HepG2 (cell line): Measurements from ENCODE around the gene VRK3. TPM values are rescaled to one million over a fixed set of nuclear protein-coding genes. Genes with fewer than 3 reads are reported as not detected.
A peak's percentile ranks its signal among the peaks of the same experiment; 100 is the strongest.

Source experiments
- HDAC2 ChIP-seq: sonication (generic); formaldehyde crosslinking; IDR thresholded peaks from 2 replicates; pipeline ENCODE4 v1.4.0; 2020; ENCODE audit warnings: missing genetic modification reagents
- HMGA1 ChIP-seq: sonication (generic); formaldehyde crosslinking; conservative IDR thresholded peaks from 2 replicates; pipeline ENCODE4 v1.4.0; 2020; ENCODE audit warnings: missing genetic modification reagents
- KLF12 ChIP-seq: sonication (generic); formaldehyde crosslinking; IDR thresholded peaks from 2 replicates; pipeline ENCODE4 v1.4.0; 2020; ENCODE audit warnings: missing genetic modification reagents, borderline replicate concordance
- MAFK ChIP-seq, 2 experiments: IDR thresholded peaks in 1 of 2; conservative IDR thresholded peaks in 1 of 2; 2 replicates each; pipeline ENCODE4 v1.6.1; 2011; ENCODE audit warnings: improper control_type of control experiment in 2 of 2, low read length in 2 of 2
- MEF2D ChIP-seq: sonication (generic); formaldehyde crosslinking; IDR thresholded peaks from 2 replicates; pipeline ENCODE4 v1.5.1; 2020; ENCODE audit warnings: mild to moderate bottlenecking, missing genetic modification reagents
- MXD4 ChIP-seq: IDR thresholded peaks from 2 replicates; pipeline ENCODE4 v1.6.1; 2016; ENCODE audit warnings: mild to moderate bottlenecking, missing biosample characterization, missing genetic modification reagents
- PAXIP1 ChIP-seq: sonication (generic); formaldehyde crosslinking; conservative IDR thresholded peaks from 2 replicates; pipeline ENCODE4 v1.4.0; 2020; ENCODE audit warnings: mild to moderate bottlenecking, missing genetic modification reagents, moderate library complexity
- PHF8 ChIP-seq: sonication (generic); formaldehyde crosslinking; IDR thresholded peaks from 2 replicates; pipeline ENCODE4 v1.5.0; 2020; ENCODE audit warnings: missing genetic modification reagents
- SALL1 ChIP-seq: sonication (generic); formaldehyde crosslinking; IDR thresholded peaks from 2 replicates; pipeline ENCODE4 v1.8.0; 2022; ENCODE audit warnings: mild to moderate bottlenecking, missing genetic modification reagents
- XBP1 ChIP-seq: sonication (generic); formaldehyde crosslinking; IDR thresholded peaks from 2 replicates; pipeline ENCODE4 v1.5.0; 2020; ENCODE audit warnings: missing genetic modification reagents
- ZNF138 ChIP-seq: sonication (generic); formaldehyde crosslinking; IDR thresholded peaks from 2 replicates; pipeline ENCODE4 v1.5.0; 2020; ENCODE audit warnings: mild to moderate bottlenecking, low read depth, missing genetic modification reagents
- ZNF276 ChIP-seq: sonication (generic); formaldehyde crosslinking; IDR thresholded peaks from 2 replicates; pipeline ENCODE4 v1.4.0; 2020; ENCODE audit warnings: mild to moderate bottlenecking, low read depth, missing genetic modification reagents
- ZNF619 ChIP-seq: sonication (generic); formaldehyde crosslinking; IDR thresholded peaks from 2 replicates; pipeline ENCODE4 v1.4.0; 2020; ENCODE audit warnings: mild to moderate bottlenecking, missing genetic modification reagents
- ZNF746 ChIP-seq: sonication (generic); formaldehyde crosslinking; IDR thresholded peaks from 2 replicates; pipeline ENCODE4 v1.8.0; 2022; ENCODE audit warnings: mild to moderate bottlenecking, missing genetic modification reagents
- ZNF768 ChIP-seq: sonication (generic); formaldehyde crosslinking; IDR thresholded peaks from 2 replicates; pipeline ENCODE4 v1.4.0; 2020; ENCODE audit warnings: missing genetic modification reagents
- ZNF777 ChIP-seq: sonication (generic); formaldehyde crosslinking; IDR thresholded peaks from 2 replicates; pipeline ENCODE4 v1.4.0; 2020; ENCODE audit warnings: missing genetic modification reagents
- polyA plus RNA-seq, 8 experiments: library from polyadenylated mRNA; depleted of rRNA in 3 of 8; stranded (reverse) in 7 of 8; unstranded in 1 of 8; fragments of >200 nt; fragmentation: Illumina TruSeq in 4 of 8; extraction: Trizol in 4 of 8; gene quantifications; 2 replicates each; pipeline versions ENCODE4 v1.2.1 to v1.2.3, GENCODE V29; 2011 to 2016; ENCODE audit warnings: low read depth in 4 of 8, missing spikeins in 1 of 8, mixed read lengths in 1 of 8; ENCODE audit not compliant: insufficient read depth in 1 of 8
- total RNA-seq, 5 experiments: library from RNA; depleted of rRNA; stranded (reverse); fragments of >200 nt; fragmentation: Illumina TruSeq; extraction: Trizol; gene quantifications; 2 replicates each; pipeline ENCODE4 v1.2.3, GENCODE V29; 2016; ENCODE audit warnings: low read depth in 1 of 5
- TF ChIP-seq, protein P1 (sequence below), 2 experiments: sonication (generic) in 1 of 2; formaldehyde crosslinking in 1 of 2; IDR thresholded peaks; 2 replicates each; pipeline versions ENCODE4 v1.4.0 to v1.6.1; 2018 to 2020; ENCODE audit warnings: missing genetic modification reagents in 2 of 2, borderline replicate concordance in 1 of 2, low read depth in 1 of 2, mild to moderate bottlenecking in 1 of 2, missing biosample characterization in 1 of 2
- TF ChIP-seq, protein P2 (sequence below): sonication (generic); formaldehyde crosslinking; IDR thresholded peaks from 2 replicates; pipeline ENCODE4 v1.9.0; 2021; ENCODE audit warnings: missing genetic modification reagents, borderline replicate concordance
- TF ChIP-seq, protein P3 (sequence below): sonication (generic); formaldehyde crosslinking; IDR thresholded peaks from 2 replicates; pipeline ENCODE4 v1.4.0; 2020; ENCODE audit warnings: missing genetic modification reagents

Gene VRK3
- total and polyA plus RNA-seq, 2 of the 13 experiments (the other 11 are each of a cell fraction or from before 2014, with no cell fraction given), result 23.8 to 28.3 TPM

GRCh38 chr19:50022823-50023222 is 2.3 kb downstream of the VRK3 start (continued):
- TF ChIP-seq PAXIP1 (peak; percentile 60), ZNF619 (CRISPR knock-in tag) (no peak), KLF12 (CRISPR knock-in tag) (no peak), ZNF746 (CRISPR knock-in tag) (no peak), ZNF276 (CRISPR knock-in tag) (no peak), ZNF768 (CRISPR knock-in tag) (no peak), HMGA1 (CRISPR knock-in tag) (no peak), MAFK (conservative IDR thresholded peaks at IDR 0.05 in 1 of 2, IDR thresholded peaks at IDR 0.05 in 1 of 2; ENCODE audit: low read length in 2 of 2) (peak; percentile 62 to 82), MEF2D (0 out of 2 replicates have a peak, but pooled peaks have one; percentile 40), SALL1 (CRISPR knock-in tag) (peak; percentile 47; the same call in 1 of the 2 replicates), XBP1 (no peak), HDAC2 (CRISPR knock-in tag) (no peak; the same call in 1 of the 2 replicates), PHF8 (no peak), MXD4 (CRISPR knock-in tag) (0 out of 2 replicates have a peak, but pooled peaks have one; percentile 27), ZNF777 (CRISPR knock-in tag) (no peak), ZNF138 (CRISPR knock-in tag) (no peak)
- TF ChIP-seq, protein P1, sequence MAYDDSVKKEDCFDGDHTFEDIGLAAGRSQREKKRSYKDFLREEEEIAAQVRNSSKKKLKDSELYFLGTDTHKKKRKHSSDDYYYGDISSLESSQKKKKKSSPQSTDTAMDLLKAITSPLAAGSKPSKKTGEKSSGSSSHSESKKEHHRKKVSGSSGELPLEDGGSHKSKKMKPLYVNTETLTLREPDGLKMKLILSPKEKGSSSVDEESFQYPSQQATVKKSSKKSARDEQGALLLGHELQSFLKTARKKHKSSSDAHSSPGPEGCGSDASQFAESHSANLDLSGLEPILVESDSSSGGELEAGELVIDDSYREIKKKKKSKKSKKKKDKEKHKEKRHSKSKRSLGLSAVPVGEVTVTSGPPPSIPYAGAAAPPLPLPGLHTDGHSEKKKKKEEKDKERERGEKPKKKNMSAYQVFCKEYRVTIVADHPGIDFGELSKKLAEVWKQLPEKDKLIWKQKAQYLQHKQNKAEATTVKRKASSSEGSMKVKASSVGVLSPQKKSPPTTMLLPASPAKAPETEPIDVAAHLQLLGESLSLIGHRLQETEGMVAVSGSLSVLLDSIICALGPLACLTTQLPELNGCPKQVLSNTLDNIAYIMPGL (CRISPR knock-in tag; IDR thresholded peaks at IDR 0.05; ENCODE audit: borderline replicate concordance in 1 of 2, low read depth in 1 of 2), result 0 out of 4 replicates have a peak, but pooled peaks of 1 of the 2 experiments have one; percentile 24
- TF ChIP-seq, protein P2, sequence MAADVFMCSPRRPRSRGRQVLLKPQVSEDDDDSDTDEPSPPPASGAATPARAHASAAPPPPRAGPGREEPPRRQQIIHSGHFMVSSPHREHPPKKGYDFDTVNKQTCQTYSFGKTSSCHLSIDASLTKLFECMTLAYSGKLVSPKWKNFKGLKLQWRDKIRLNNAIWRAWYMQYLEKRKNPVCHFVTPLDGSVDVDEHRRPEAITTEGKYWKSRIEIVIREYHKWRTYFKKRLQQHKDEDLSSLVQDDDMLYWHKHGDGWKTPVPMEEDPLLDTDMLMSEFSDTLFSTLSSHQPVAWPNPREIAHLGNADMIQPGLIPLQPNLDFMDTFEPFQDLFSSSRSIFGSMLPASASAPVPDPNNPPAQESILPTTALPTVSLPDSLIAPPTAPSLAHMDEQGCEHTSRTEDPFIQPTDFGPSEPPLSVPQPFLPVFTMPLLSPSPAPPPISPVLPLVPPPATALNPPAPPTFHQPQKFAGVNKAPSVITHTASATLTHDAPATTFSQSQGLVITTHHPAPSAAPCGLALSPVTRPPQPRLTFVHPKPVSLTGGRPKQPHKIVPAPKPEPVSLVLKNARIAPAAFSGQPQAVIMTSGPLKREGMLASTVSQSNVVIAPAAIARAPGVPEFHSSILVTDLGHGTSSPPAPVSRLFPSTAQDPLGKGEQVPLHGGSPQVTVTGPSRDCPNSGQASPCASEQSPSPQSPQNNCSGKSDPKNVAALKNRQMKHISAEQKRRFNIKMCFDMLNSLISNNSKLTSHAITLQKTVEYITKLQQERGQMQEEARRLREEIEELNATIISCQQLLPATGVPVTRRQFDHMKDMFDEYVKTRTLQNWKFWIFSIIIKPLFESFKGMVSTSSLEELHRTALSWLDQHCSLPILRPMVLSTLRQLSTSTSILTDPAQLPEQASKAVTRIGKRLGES (CRISPR knock-in tag), result no peak
- TF ChIP-seq, protein P3, sequence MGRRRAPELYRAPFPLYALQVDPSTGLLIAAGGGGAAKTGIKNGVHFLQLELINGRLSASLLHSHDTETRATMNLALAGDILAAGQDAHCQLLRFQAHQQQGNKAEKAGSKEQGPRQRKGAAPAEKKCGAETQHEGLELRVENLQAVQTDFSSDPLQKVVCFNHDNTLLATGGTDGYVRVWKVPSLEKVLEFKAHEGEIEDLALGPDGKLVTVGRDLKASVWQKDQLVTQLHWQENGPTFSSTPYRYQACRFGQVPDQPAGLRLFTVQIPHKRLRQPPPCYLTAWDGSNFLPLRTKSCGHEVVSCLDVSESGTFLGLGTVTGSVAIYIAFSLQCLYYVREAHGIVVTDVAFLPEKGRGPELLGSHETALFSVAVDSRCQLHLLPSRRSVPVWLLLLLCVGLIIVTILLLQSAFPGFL, result no peak
